Measurements from ENCODE around the gene STPG3. TPM values are rescaled to one million over a fixed set of nuclear protein-coding genes. Genes with fewer than 3 reads are reported as not detected.
A peak's percentile ranks its signal among the peaks of the same experiment; 100 is the strongest.

Gene STPG3
- total and polyA plus RNA-seq, 9 of the 15 experiments (the other 6 are each of a cell fraction or from before 2014, with no cell fraction given), result not detected

- TF ChIP-seq ZNF668 (CRISPR knock-in tag; IDR thresholded peaks at IDR 0.05) (no peak), BHLHE40 (IDR thresholded peaks at IDR 0.05; ENCODE audit: low read length) (peak; percentile 83), FIP1L1 (IDR thresholded peaks at IDR 0.05; ENCODE audit: low read depth, low read length, poor library complexity, severe bottlenecking) (no peak), RFX1 (IDR thresholded peaks at IDR 0.05) (no peak), HMGXB4 (CRISPR knock-in tag; IDR thresholded peaks at IDR 0.05) (no peak), SAP30 (IDR thresholded peaks at IDR 0.05; ENCODE audit: borderline replicate concordance, insufficient read depth, low read depth, low read length, poor library complexity, severe bottlenecking) (peak; percentile 32), ZNF586 (CRISPR knock-in tag; conservative IDR thresholded peaks at IDR 0.05) (no peak), SMAD2 (IDR thresholded peaks at IDR 0.05; ENCODE audit: low read depth, low read length) (no peak), RFX5 (IDR thresholded peaks at IDR 0.05; ENCODE audit: low read depth, low read length) (no peak), E2F3 (CRISPR knock-in tag; IDR thresholded peaks at IDR 0.05) (no peak; the same call in 1 of the 2 replicates), OTX1 (CRISPR knock-in tag; IDR thresholded peaks at IDR 0.05) (no peak), BRD9 (IDR thresholded peaks at IDR 0.05; ENCODE audit: low read depth, partially characterized antibody) (no peak), SREBF1 (IDR thresholded peaks at IDR 0.05; ENCODE audit: borderline replicate concordance, low read depth, low read length) (no peak), ZNF785 (CRISPR knock-in tag; IDR thresholded peaks at IDR 0.05) (no peak), ZNF75A (CRISPR knock-in tag; IDR thresholded peaks at IDR 0.05) (no peak), ZNF79 (CRISPR knock-in tag; IDR thresholded peaks at IDR 0.05; ENCODE audit: low read depth) (no peak), SNIP1 (IDR thresholded peaks at IDR 0.05; ENCODE audit: low read depth) (no peak), YBX1 (IDR thresholded peaks at IDR 0.05) (no peak), ZNF354B (CRISPR knock-in tag; IDR thresholded peaks at IDR 0.05) (no peak), BCOR (IDR thresholded peaks at IDR 0.05) (no peak), ZNF444 (CRISPR knock-in tag; IDR thresholded peaks at IDR 0.05) (no peak), PYGO2 (tag; IDR thresholded peaks at IDR 0.05) (no peak)
- TF ChIP-seq, protein P1, sequence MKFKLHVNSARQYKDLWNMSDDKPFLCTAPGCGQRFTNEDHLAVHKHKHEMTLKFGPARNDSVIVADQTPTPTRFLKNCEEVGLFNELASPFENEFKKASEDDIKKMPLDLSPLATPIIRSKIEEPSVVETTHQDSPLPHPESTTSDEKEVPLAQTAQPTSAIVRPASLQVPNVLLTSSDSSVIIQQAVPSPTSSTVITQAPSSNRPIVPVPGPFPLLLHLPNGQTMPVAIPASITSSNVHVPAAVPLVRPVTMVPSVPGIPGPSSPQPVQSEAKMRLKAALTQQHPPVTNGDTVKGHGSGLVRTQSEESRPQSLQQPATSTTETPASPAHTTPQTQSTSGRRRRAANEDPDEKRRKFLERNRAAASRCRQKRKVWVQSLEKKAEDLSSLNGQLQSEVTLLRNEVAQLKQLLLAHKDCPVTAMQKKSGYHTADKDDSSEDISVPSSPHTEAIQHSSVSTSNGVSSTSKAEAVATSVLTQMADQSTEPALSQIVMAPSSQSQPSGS (CRISPR knock-in tag; IDR thresholded peaks at IDR 0.05), result no peak
- TF ChIP-seq, protein P2, sequence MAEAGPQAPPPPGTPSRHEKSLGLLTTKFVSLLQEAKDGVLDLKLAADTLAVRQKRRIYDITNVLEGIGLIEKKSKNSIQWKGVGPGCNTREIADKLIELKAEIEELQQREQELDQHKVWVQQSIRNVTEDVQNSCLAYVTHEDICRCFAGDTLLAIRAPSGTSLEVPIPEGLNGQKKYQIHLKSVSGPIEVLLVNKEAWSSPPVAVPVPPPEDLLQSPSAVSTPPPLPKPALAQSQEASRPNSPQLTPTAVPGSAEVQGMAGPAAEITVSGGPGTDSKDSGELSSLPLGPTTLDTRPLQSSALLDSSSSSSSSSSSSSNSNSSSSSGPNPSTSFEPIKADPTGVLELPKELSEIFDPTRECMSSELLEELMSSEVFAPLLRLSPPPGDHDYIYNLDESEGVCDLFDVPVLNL (CRISPR knock-in tag; IDR thresholded peaks at IDR 0.05; ENCODE audit: low read depth), result no peak
- TF ChIP-seq, protein P3, sequence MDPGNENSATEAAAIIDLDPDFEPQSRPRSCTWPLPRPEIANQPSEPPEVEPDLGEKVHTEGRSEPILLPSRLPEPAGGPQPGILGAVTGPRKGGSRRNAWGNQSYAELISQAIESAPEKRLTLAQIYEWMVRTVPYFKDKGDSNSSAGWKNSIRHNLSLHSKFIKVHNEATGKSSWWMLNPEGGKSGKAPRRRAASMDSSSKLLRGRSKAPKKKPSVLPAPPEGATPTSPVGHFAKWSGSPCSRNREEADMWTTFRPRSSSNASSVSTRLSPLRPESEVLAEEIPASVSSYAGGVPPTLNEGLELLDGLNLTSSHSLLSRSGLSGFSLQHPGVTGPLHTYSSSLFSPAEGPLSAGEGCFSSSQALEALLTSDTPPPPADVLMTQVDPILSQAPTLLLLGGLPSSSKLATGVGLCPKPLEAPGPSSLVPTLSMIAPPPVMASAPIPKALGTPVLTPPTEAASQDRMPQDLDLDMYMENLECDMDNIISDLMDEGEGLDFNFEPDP (CRISPR knock-in tag; IDR thresholded peaks at IDR 0.05), result no peak
Measured at GRCh38 chr9:137217276-137218211, 33.5 kb upstream of the STPG3 start (continued).
